GM19238 (cell line): ENCODE results near the gene TESK1.
A peak's percentile ranks its signal among the peaks of the same experiment; 100 is the strongest.
"Not testable (repeated sequence)": the region's sequence is repeated elsewhere in the genome, so short reads cannot be mapped to it uniquely, and the experiment has no call there.

ENCODE experiments used
- DNase-seq: peaks from one replicate; pipeline ENCODE4 v3.0.0; 2011; ENCODE audit warnings: low spot score; ENCODE audit not compliant: insufficient read length

TESK1 gene

GRCh38 chr9:35645736-35646135, 40.7 kb downstream of the TESK1 start:
- DNase-seq, result not testable (repeated sequence)

GRCh38 chr9:35646153-35646532, 41.1 kb downstream of the TESK1 start:
- no peak for DNase-seq

- DNase-seq, result peak; percentile 93
Observed at GRCh38 chr9:35646533-35647265, 41.6 kb downstream of the TESK1 start.

- no peak for DNase-seq
Observed at GRCh38 chr9:35649431-35650340, 44.6 kb downstream of the TESK1 start.

GRCh38 chr9:35650341-35651158, 45.5 kb downstream of the TESK1 start, which contains the start of gene SIT1:
Gene SIT1 (minus strand): TSS chr9:35650931. CDS start chr9:35650853, 78 bp downstream.
- no peak for DNase-seq

- DNase-seq, result no peak
Observed at GRCh38 chr9:35651956-35652828, 47.1 kb downstream of the TESK1 start.

GRCh38 chr9:35652829-35653209, 47.8 kb downstream of the TESK1 start:
- DNase-seq, result no peak

- no peak for DNase-seq
Observed at GRCh38 chr9:35653611-35654010, 48.5 kb downstream of the TESK1 start.

- no peak for DNase-seq
Observed at GRCh38 chr9:35656348-35656747, 51.3 kb downstream of the TESK1 start.

GRCh38 chr9:35656831-35657545, 51.9 kb downstream of the TESK1 start:
- no peak for DNase-seq

GRCh38 chr9:35657546-35658136, 52.6 kb downstream of the TESK1 start, which contains the start of gene RMRP:
Gene RMRP (minus strand): TSS chr9:35658019.
- DNase-seq, result peak; percentile 92

GRCh38 chr9:35658137-35658967, 53.3 kb downstream of the TESK1 start, which contains the start of gene CCDC107:
Gene CCDC107 (plus strand): TSS chr9:35658292. CDS start chr9:35658380, 88 bp downstream.
- peak; percentile 86 for DNase-seq

GRCh38 chr9:35658968-35659220, 53.8 kb downstream of the TESK1 start:
- no peak for DNase-seq

- DNase-seq, result no peak
Observed at GRCh38 chr9:35659340-35659739, 54.3 kb downstream of the TESK1 start.
